PFSK-1 (cell line): ENCODE data around the gene KCNQ5.

Source experiments
- FOXP2 ChIP-seq: optimal IDR thresholded peaks from 2 replicates; pipeline ENCODE3; 2011; ENCODE audit warnings: borderline replicate concordance, control low read depth, inconsistent platforms; ENCODE audit not compliant: insufficient read depth; ENCODE audit errors: extremely low read length, extremely low read depth
- POLR2AphosphoS5 ChIP-seq: IDR thresholded peaks from 2 replicates; pipeline ENCODE4 v1.6.1; 2012; ENCODE audit warnings: low read depth, mild to moderate bottlenecking, control low read depth, low read length, moderate library complexity
- SIN3A ChIP-seq: IDR thresholded peaks from 2 replicates; pipeline ENCODE4 v1.6.1; 2012; ENCODE audit warnings: mild to moderate bottlenecking, low read length, moderate library complexity, borderline replicate concordance; ENCODE audit not compliant: insufficient read depth
- TAF1 ChIP-seq: IDR thresholded peaks from 2 replicates; pipeline ENCODE4 v1.6.1; 2012; ENCODE audit warnings: low read length, control low read depth, borderline replicate concordance; ENCODE audit not compliant: insufficient read depth
- TF ChIP-seq, protein P1 (sequence below), 2 experiments: IDR thresholded peaks; 2 replicates each; pipeline versions ENCODE4 v1.6.1 to v1.8.0; 2011 to 2012; ENCODE audit warnings: low read depth in 2 of 2, low read length in 2 of 2, control low read depth in 1 of 2, inconsistent platforms in 1 of 2, mild to moderate bottlenecking in 1 of 2, moderate library complexity in 1 of 2; ENCODE audit not compliant: insufficient read depth in 1 of 2

DNA sequence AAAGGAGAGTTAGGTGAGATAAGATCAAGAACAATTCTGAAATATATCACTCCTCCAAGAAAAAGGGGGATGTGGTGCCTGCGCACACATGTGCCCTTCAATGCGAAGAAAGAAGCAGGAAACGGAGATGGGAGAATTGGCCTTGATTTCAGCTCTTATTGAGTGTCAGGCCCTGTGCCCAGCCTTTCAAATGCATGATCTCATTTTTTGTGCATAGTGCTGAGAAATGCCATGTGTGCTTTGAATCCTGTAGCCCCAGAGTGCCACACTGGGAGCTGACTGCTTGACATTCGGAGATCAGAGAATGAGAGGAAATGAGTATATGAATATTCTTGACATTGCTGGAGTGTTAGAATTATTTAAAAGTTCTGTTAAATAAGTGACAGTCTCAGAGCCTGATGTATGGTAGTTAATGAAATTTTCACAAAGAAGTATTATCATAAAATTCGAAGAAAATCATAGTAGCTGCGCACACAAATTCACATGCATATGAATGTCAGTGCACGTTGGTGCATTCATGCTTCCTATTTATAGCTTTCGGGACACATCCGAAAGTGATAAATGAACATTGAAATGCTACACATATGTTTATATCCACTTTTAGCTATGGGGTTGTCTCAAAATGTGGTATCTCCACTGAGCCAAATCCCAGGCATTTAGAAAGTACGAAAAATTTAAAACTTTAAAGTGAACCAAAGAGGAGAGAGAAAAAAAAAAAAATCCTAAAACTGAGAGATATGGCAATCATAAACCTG, 172.0 kb downstream of the KCNQ5 start:
- TF ChIP-seq POLR2AphosphoS5, result no peak
- TF ChIP-seq, protein P1, sequence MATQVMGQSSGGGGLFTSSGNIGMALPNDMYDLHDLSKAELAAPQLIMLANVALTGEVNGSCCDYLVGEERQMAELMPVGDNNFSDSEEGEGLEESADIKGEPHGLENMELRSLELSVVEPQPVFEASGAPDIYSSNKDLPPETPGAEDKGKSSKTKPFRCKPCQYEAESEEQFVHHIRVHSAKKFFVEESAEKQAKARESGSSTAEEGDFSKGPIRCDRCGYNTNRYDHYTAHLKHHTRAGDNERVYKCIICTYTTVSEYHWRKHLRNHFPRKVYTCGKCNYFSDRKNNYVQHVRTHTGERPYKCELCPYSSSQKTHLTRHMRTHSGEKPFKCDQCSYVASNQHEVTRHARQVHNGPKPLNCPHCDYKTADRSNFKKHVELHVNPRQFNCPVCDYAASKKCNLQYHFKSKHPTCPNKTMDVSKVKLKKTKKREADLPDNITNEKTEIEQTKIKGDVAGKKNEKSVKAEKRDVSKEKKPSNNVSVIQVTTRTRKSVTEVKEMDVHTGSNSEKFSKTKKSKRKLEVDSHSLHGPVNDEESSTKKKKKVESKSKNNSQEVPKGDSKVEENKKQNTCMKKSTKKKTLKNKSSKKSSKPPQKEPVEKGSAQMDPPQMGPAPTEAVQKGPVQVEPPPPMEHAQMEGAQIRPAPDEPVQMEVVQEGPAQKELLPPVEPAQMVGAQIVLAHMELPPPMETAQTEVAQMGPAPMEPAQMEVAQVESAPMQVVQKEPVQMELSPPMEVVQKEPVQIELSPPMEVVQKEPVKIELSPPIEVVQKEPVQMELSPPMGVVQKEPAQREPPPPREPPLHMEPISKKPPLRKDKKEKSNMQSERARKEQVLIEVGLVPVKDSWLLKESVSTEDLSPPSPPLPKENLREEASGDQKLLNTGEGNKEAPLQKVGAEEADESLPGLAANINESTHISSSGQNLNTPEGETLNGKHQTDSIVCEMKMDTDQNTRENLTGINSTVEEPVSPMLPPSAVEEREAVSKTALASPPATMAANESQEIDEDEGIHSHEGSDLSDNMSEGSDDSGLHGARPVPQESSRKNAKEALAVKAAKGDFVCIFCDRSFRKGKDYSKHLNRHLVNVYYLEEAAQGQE (IDR thresholded peaks at IDR 0.05; ENCODE audit: insufficient read depth in 1 of 2, low read depth in 2 of 2, low read length in 2 of 2), result no peak
- TF ChIP-seq TAF1, result no peak
- no peak for TF ChIP-seq SIN3A
- no peak for TF ChIP-seq FOXP2
